Kidney (tissue), 14 donors: ENCODE measurements around the gene OR10K1. TPM values are rescaled to one million over a fixed set of nuclear protein-coding genes. Genes with fewer than 3 reads are reported as not detected.
"Not testable (repeated sequence)": the region's sequence is repeated elsewhere in the genome, so short reads cannot be mapped to it uniquely, and the experiment has no call there.

Source experiments
- DNase-seq, 5 donors: peaks; one replicate each; pipeline ENCODE4 v3.0.0-alpha.2; 2013 to 2020
- FAIRE-seq: peaks from 2 replicates; lab custom pipeline; 2012; peaks lifted over from hg19 to GRCh38; lab: Jason Lieb, UNC
- H3K27ac ChIP-seq, 2 donors: one replicate each; pipeline ENCODE4 v1.7.0; 2013; ENCODE audit warnings: low read depth in 2 of 2, low read length in 2 of 2, inconsistent platforms in 1 of 2
- H3K27me3 ChIP-seq: one replicate; pipeline ENCODE4 v1.7.1; 2013; ENCODE audit warnings: low read length, inconsistent platforms; ENCODE audit not compliant: control insufficient read depth, insufficient read depth
- H3K36me3 ChIP-seq, 3 donors: one replicate each; pipeline versions ENCODE4 v1.7.0 to v1.7.1; 2013; ENCODE audit warnings: low read length in 3 of 3, control low read depth in 1 of 3, inconsistent platforms in 1 of 3; ENCODE audit not compliant: insufficient read depth in 3 of 3, control insufficient read depth in 2 of 3
- H3K4me1 ChIP-seq, 3 donors: one replicate each; pipeline versions ENCODE4 v1.7.0 to v1.7.1; 2013; ENCODE audit warnings: low read length in 3 of 3, inconsistent platforms in 1 of 3, low read depth in 1 of 3; ENCODE audit not compliant: control insufficient read depth in 2 of 3, insufficient read depth in 2 of 3
- H3K4me3 ChIP-seq, 3 donors: one replicate each; pipeline versions ENCODE4 v1.7.0 to v1.8.1; 2013; ENCODE audit warnings: low read length in 3 of 3, control low read depth in 1 of 3, inconsistent platforms in 1 of 3
- H3K9ac ChIP-seq, 3 donors: one replicate each; pipeline versions ENCODE4 v1.7.0 to v1.7.1; 2013; ENCODE audit warnings: low read length in 3 of 3, control low read depth in 1 of 3, inconsistent platforms in 1 of 3
- H3K9me3 ChIP-seq, 3 donors: one replicate each; pipeline versions ENCODE4 v1.7.0 to v1.7.1; 2013; ENCODE audit warnings: low read length in 3 of 3, control low read depth in 1 of 3, inconsistent platforms in 1 of 3; ENCODE audit not compliant: control insufficient read depth in 2 of 3, insufficient read depth in 1 of 3
- CTCF ChIP-seq: IDR thresholded peaks from 3 replicates; pipeline ENCODE4 v1.5.1; 2012; ENCODE audit warnings: mild to moderate bottlenecking, moderate library complexity, borderline replicate concordance; ENCODE audit not compliant: insufficient read depth; ENCODE audit errors: extremely low read depth
- intact Hi-C: fragments of 100-400 bp; cut with DNase I; formaldehyde crosslinking; loops from one replicate; pipeline ENCODE4 v1.11.1; 2022
- polyA plus RNA-seq: library from polyadenylated mRNA; stranded (reverse); fragments of 350-450 nt; fragmentation: Illumina TruSeq; extraction: RNeasy Lipid Tissue Mini Kit (QIAGEN cat#74804); gene quantifications from one replicate; pipeline ENCODE4 v1.2.3, GENCODE V29; 2014; ENCODE audit warnings: low read depth, low replicate concordance; ENCODE audit not compliant: insufficient read depth
- total RNA-seq: library from RNA; stranded (reverse); fragmentation: NEBNext Ultra II Directional; extraction: Animal tissue kit (Norgen Biotek cat#: 25700); gene quantifications from one replicate; pipeline ENCODE4 v1.2.1, GENCODE V29; 2021
- donor health status: control.
- donor health status: control.
- donor health status: control.
- donor health status: control.
- donor health status: control.
- donor health status: DM: yes; HTN: yes; CAD: no.
- donor health status: Normal renal cell carcinoma (clear cell type).

Gene OR10K1
- total and polyA plus RNA-seq, 2 donors from 2014 or later: not detected

DNA sequence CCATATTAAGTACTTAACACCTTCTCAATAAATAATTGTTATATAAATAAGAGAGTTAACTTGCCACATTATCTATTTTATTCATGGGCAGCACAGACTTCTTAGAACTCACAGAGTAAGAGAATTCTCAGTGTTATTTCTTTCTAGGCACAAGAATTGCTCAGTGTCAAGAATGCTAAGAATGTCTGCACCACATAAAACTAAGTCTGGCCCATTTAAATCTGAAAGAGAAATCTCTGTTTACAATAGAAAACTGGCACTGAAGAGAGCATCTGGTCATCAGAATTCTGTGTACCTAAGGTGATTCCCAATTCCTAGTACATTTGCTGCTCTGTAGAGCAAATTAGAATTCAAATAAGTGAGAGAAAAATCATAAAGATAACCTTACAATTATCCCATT is 39.4 kb upstream of the OR10K1 start:
- no peaks in the 10 kb centered on the region for H3K9me3 ChIP-seq
- H3K9ac ChIP-seq: no peak overlapping the region
- FAIRE-seq (no peak), DNase-seq (peak in 1 of 5 donors; percentile 0)
- TF ChIP-seq CTCF: no peak
- no peak overlapping the region for H3K27ac ChIP-seq
- H3K4me1 ChIP-seq: no peaks in the 10 kb centered on the region
- H3K4me3 ChIP-seq: no peak overlapping the region
- no peaks in the 10 kb centered on the region for H3K27me3 ChIP-seq
- intact Hi-C loops: no loop called here
- no peaks in the 10 kb centered on the region for H3K36me3 ChIP-seq

DNA sequence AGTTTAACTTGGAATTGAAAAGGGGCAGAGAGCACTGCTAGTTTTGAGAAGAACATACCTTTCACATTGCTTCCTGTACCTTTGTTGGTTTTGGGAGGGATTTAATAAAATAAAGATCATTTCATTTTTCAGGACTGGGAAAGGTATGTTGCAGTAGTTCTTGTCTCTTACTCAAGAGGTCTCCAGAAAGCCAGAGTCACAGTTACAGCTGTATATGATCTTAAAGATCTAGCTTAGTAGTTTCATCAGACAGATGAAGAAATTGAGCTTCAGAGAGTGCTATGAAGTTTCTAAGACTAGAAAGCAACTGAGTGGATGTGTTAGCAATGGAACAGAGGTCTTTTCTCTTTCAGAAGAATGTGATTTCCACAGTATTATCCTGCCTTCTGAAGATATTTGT is 36.6 kb upstream of the OR10K1 start:
- H3K27ac ChIP-seq: no peak overlapping the region
- H3K4me1 ChIP-seq: no peaks in the 10 kb centered on the region
- no peak for DNase-seq
- no peaks in the 10 kb centered on the region for H3K36me3 ChIP-seq
- H3K27me3 ChIP-seq: no peaks in the 10 kb centered on the region
- no peak overlapping the region for H3K9ac ChIP-seq
- no peak for TF ChIP-seq CTCF
- intact Hi-C loops: no loop called here
- FAIRE-seq: no peak
- no peak overlapping the region for H3K4me3 ChIP-seq
- peaks cover 0 to 3% (median 0%) of the 10 kb centered on the region in 3 donors for H3K9me3 ChIP-seq

DNA sequence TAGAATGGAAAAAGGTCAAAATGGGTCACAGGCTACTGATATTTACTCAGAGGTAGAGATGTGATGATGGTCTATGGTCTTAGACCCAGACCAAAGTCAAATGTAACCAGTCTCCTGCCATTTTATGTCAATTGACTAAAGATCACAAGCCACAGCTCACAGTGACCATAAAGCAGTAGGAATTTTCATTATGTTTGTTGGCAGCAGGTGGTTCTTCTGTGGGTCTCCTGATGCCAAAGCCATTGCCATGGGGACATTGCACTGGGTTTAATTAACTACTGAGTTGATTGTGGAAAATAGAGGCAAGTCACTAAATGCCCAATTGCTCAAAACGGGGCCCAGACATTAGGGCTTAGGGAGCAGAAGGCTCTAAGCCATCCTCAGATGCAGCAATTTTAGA is 35.5 kb upstream of the OR10K1 start, which contains the start of gene OR10K2:
Gene OR10K2, minus strand, starts transcription at position 101 of the 400 bp plus-strand sequence. CDS start 5,371 bp downstream, outside the sequence.
- Histone ChIP-seq H3K9ac (no peak within 1 kb of the TSS), H3K36me3 (no peaks in the 10 kb centered on the region), H3K4me3 (no peak within 1 kb of the TSS), H3K27ac (no peak within 1 kb of the TSS), H3K9me3 (peaks cover 0 to 3% (median 0%) of the 10 kb centered on the region in 3 donors), H3K4me1 (no peaks in the 10 kb centered on the region), H3K27me3 (no peaks in the 10 kb centered on the region)
- no peak for TF ChIP-seq CTCF
- no peak for FAIRE-seq
- intact Hi-C loops: no loop called here
- DNase-seq: no peak

GRCh38 chr1:158430163-158430562 is 31.5 kb upstream of the OR10K1 start:
- H3K27me3 ChIP-seq, FAIRE-seq, intact Hi-C loops, H3K4me1 ChIP-seq, DNase-seq, H3K9ac ChIP-seq, H3K36me3 ChIP-seq, H3K4me3 ChIP-seq, H3K27ac ChIP-seq, H3K9me3 ChIP-seq: not testable (repeated sequence)
